Stimulated activated CD8-positive, alpha-beta memory T cell treated with anti-CD3 and anti-CD28 coated beads, Interleukin-7, amount 100 ng/mL, for 4 hours (primary cell): ENCODE measurements around the gene TRA2B.
A peak's percentile ranks its signal among the peaks of the same experiment; 100 is the strongest.

Experiments used
- DNase-seq, 2 donors: peaks; one replicate each; pipeline ENCODE4 v3.0.0-alpha.2; 2020; ENCODE audit warnings: low read depth in 2 of 2

The TRA2B gene

DNA sequence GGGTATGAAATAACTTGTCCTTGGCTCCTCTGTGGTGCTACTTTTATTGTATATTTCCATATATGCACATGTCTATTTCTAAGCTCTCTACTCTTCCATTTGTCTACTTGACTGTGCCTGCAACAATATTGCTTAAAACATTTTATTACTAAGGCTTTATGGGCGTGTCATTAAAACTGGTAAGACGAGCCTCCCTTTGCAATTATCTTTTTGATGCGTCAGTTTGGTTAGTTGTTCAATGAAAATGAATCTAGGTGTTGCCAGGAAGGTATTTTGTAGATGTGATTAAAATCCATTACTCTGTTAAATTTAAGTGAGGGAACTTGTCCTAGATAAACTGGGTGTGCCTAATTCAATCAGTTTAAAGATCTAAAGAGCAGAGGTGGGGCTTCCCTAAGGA is 12.9 kb upstream of the TRA2B start:
- no peak for DNase-seq

DNA sequence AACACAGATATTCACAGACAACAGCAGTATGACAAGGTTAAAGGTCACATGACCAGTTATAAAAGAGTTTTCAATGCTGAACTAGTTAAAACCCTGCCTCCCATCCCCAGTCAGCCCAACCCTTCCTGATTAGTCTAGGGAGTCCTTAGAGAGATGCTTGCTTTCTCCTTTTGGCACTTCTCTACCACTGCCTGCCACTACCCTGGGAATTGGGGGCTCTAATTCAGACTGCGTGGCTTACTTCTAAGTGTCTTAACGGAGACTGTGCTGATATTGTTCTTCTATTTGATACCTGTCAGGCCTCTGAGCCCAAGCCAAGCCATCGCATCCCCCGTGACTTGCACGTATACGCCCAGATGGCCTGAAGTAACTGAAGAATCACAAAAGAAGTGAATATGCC is 11.7 kb upstream of the TRA2B start:
- DNase-seq = no peak

DNA sequence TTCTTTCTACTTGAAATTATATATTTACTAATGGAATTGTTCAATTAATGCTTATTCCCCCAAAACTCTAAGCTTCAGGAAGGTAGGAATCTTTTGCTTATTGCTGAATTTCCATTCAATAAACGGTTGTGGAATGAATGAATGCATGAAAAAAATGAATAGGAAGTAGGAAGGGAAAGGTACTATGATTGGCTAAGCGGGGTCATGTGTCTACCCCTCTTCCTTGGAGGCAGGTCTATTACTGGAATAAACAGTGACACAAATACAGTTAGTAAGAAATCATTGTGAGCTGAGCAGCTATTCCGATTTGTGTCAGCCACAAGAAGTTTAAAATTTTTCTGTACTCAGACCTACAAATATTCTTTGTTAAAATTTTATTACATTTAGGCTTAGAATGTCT is 10.5 kb upstream of the TRA2B start:
- no peak for DNase-seq

DNA sequence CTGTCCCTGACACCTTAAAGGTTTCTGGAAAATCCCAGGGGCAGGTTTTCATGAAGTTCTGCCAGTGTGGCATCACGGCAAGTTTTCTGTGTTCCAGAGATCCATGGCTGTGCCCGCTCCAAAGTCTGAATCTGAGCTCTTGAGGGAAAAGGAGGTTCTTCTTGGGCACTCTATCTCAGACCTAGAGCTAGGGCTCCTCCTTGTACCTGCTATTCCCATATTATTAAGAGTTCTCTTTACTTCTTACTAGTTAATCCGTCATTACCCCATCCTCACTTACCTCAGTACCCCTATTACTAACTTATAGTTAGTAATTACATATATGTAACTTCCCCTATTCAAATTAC is 5.9 kb upstream of the TRA2B start:
- no peak for DNase-seq

DNA sequence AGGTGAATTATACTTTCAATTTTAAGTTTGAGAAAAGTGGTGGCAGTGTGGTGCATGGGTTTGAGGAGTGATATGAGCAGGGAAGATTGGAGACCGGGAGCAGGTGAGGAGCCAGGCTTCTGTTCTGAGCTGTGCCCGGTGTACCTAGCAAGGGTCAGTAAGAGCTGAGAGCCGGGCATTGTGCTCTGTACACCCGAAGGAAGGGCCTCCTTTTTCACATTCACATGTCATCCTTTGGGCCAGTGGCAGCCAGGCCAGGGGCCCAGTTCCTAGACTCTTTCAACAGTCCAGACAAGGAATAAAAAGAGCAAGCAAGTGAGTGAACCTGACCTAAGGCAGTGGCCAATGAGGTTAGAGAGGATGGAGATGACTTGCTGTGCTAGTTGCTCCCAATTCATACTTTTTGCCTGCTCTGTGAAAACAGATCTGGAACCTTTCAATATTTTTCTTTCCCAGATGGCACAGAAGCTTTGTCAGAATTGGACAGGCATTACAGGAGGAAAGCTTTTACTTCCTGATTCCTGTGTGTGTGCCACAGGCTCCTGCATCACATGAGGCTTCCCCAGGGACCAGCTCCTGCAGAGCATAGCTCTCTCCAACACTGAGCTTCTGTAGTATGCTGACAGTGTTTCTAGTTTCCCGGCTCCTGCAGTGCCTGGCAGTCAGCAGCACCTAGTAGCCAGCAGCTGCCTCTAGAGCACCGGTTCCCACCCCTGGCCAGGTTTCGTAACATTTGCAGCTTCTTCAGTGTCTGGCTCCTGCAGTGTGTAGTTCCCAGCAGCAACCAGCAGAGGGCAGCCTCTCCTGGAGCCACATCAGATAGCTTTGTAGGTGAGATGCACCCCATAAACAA is 5.3 kb upstream of the TRA2B start:
- peak; percentile 68 to 73 for DNase-seq

DNA sequence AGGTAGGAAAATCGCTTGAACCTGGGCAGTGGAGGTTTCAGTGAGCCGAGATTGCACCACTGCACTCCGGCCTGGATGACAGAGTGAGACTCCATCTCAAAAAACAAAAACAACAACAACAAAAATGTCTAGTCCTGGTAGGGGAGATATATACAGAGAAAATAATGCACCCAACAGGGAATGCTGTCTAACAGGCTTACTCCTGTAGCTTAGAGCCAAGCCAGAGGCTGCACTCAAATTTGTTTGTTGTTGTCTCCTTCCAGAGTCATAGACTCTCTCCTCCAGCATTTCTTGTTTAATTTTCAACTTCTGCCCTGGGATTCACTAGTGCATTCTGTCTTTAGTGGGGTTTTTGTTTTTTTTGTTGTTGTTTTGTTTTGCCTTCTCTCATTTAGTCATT is 4.6 kb upstream of the TRA2B start:
- no peak for DNase-seq

DNA sequence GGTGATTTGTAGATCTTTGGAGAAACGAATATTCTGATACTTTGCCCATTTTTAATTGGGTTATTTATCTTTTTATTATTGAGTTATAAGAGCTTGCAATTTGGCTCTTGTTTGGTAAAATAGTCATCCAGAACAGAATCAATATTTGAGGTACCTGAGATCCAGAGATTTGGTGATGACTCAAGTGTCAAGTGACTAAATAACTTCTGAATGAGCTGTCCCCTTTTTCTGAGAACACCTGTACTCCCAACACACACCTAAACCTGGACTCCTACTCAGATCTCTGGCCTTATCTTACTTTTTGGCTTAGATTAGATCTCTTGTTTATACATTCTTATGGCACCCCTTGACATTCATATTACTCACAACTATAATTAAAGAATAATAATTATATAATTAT is 3.1 kb upstream of the TRA2B start:
- DNase-seq = no peak

DNA sequence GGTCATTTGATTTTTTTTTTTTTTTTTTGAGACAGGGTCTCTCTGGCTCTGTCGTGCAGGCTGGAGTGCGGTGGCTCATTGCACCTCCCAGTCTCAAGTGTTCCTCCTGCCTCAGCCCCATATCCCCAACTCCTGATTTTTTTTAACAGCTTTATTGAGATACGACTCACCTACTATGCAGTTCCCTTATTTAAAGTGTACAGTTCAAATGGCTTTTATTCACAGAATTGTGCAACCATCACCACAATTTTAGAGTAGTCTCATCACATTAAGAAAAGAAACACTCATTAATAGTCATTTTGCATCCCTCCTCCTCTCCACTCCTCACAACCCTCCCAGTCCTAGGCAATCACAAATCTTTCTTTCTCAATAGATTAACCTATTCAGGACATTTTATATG is 1.9 kb upstream of the TRA2B start:
- no peak for DNase-seq

DNA sequence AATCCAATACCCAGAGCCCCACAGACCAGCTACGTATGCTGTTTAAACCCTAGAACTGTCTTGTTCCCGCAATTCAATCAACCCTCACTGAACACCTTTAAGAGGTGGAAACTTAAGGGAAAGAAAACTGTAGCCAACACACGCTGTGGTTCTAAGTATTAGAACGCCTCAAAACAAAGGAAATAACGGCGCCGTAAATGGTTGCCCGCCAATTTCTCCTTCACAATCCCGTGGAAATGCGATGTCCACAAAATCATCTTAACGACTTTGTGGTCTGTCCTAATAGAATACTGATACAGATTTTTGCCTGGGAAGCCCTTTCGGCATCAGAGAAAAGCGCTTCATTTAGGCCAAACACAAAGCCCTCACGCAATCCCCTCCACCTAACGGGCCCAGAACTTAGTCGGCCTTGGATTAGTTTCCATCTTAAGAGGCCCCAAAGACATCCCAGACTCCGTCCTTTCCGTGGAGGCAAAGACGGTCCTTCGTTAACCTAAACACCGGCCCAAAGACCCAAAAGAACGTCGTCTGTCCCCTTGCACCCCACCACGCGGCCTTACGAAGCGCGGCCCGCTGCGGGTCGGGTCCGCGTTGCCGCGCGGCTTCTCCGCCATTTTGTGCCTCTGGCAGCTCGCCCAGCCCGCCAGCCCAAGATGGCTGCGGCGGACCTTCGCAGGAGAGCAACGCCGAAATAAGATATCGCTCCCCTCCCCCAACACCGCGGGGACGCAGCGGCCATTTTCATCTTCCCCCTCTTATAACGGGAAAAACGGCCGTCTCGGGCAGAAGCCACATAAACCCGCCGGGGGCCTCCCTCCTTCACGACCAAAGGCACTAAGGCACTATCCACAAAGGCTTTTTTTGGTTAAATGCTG is 763 bp downstream of the TRA2B start:
- DNase-seq = peak; percentile 72 to 77

DNA sequence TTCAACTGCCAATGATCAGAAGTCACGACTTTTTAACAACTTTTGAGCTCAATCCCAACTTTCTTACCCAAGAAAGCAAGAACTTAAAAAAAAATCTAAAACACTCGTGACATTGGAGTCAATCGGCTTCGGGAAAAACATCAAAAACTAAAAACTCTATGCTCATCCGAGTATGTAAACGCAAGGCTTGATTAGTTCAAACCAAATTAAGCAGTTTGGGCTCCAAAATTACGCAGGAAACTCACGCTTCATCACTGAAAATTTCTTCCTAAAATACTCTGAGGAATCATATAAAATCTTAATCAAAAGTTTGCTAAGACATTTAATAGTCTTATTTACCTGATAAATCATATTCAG is 1.6 kb downstream of the TRA2B start:
- no peak for DNase-seq

DNA sequence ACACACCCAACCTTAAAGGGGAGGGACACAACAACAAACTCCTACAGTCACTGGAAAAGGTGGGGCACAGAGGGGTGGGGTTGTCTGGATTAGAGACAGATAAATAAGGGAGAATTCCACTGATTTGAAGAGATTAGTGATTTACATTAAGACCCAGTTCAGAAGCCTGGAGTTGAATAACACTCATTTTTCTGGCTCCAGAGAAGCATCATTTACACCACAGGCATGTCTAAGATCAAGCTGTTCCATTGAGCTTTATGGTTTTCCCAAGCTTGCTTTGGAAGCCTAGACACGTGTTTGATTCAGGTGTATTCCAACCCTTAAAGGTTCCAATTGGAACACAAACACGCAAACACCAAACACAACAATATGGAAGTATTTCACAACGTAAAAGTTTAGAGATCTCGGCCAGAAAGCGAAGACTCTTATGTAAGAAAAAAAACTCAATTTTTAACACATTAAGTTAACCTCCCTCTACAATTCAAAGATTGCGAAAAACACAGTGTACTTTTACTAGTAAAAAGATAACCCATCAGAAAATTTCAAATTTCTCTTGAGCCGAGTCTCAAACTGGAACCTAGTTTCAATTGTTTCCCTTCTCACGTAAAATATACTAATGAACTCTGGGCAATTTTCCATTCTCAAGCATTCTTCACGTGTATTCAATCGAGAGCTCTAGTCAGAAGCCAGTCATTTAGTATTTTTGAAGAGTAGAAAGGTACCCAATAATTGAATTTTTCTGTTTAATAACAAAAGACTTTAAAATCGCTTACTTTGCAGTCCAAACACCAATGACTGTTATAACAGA is 2.1 kb downstream of the TRA2B start:
- DNase-seq = no peak

DNA sequence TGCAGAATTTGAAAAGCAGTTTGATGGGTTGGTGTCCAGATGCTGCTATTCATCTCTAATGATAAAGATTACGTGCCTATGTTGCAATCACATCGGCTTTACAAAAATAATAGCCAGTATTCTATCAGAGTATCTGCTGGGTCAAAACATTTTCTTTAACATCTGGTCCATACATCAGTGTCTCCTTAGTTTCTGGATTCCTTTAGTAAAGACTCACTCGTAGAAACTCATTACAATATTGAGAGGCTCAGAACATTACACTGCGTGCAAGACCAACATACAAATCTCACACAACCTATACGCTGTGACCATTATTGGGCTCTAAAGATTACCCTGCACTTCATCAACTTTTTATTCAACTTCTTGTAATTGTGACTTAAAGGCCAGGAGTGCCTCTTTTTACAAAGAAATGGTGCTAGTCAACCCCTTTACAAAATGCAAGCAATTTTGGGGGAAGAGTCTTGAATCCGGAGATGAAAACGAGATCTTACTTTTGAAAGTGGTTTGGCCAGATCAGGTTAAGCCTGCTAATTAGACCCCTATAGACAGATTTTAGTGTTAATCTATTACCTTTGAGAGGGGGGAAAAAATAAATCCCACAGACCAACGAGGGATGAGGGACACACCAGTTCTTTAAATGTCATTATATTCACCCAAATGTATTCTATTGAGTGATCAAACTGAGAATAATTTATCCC is 2.9 kb downstream of the TRA2B start:
- no peak for DNase-seq

DNA sequence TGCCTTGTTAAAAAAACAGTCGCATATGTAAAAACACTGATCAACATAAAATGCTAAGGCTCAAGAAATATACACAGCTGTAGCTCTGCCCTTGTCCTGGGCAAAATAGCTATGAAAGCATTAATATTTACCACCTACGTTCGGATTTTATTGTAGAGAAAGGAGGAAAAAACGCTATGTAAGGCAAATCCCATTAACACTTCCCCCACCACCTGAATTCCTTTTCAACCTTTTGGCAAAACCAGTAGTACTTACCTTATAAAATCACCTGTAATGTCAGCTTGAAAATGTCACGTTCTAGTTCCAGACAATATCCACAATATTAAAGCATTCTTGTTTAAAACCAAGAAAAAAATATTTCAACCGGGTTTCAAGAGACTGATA is 3.6 kb downstream of the TRA2B start:
- no peak for DNase-seq

DNA sequence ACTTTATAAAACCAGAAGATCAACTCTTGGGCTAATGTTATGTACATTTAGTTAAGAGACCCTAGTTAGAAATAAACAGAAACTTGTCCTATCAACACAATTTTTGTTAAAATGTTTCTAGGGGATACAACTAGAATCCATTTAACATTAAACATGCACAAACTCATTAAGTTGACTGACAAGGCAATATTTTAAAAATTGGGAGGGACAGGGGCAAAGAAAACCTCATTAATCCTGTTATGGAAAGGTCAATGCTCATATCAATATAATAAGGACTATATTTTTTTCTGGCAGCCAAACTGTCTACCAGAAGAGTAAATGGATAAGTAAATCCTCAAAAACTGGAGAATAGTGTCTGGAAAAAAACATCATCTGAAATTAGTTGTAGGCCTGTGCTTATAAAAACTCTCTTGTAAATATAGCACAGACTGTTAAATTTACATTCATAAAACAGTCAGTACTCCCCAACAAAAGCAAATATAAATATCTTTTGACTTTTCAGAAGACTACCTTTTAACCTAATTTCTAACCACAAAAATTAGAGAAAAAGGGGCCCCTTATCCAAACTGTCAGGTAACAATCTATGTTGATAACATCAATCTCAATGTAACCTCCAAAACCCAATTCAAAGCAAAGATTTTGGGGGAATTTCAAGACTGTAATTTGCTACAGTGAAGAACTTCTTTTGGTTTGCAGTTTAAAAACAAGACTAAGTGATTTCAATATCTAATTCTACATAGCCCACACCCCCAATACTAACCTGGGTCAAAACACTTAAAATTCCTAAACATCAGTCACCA is 4.2 kb downstream of the TRA2B start:
- DNase-seq = no peak

DNA sequence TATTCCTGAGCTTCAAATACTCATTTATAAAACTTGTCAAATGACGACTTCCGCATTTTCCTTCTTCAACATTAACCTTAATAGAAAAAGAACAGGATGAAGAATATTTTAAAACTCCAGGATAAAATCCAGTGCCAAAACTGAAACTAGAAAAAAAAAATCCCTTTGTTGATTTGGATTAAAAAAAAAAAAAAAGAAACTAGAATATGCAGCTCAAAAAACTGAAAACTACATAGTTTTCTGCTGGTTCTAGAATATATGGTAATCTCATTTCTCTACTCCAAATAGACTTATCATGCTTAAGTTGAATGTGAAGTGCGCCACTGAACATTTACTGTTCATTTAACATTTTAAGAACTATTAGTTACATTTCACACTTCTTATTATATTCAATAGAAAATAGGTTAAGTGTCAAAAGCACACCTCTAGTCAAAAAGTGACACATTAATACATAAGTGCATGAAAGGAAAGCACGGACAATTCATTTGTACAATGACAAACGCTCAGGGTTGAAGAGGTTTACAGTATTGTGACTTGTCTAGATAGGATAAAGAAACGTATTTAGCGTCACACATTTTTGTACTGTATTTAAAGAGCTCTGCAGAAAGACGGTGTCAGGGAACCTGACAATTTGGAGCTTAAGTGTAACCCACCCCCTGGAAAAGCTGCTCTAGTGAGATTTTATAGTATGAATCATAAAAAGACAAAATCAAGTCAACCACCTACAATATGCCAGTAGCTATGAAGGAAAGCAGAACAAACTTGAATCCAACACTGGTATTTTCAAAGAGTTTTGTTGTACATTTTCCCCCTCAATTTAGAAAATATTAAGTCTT is 5.8 kb downstream of the TRA2B start:
- no peak for DNase-seq

DNA sequence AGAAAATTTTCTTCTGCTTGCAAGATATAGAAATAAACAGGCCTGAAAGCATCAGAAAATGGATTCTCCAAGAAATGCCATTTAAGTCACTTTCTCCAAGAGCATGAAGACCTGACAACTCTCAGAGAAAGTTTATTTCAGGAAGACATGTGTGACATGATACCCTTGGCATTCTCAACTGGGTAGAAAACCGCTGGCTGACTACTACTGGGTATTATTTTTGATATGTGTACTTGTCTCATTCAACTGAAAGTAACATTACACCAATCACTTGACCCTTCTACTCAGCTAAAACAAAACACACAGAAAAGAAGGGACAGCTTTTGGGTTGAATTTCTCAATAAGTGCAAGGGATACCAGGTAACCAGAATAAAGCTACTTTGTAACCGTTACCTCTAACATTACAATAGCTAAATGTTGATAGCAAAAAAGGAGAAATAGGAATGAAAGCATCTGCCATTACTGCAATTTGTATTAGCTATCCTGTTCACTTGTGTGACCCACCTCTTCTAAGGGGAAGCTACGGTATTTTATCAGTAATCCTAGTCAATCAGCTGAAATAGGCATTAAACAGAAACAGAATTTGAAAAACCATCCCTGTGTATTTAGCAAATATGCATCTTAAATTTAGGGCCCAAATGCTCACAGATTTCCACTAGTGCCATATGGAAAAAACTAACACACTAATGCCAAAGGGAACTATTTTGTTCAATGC is 7.3 kb downstream of the TRA2B start:
- DNase-seq = no peak

DNA sequence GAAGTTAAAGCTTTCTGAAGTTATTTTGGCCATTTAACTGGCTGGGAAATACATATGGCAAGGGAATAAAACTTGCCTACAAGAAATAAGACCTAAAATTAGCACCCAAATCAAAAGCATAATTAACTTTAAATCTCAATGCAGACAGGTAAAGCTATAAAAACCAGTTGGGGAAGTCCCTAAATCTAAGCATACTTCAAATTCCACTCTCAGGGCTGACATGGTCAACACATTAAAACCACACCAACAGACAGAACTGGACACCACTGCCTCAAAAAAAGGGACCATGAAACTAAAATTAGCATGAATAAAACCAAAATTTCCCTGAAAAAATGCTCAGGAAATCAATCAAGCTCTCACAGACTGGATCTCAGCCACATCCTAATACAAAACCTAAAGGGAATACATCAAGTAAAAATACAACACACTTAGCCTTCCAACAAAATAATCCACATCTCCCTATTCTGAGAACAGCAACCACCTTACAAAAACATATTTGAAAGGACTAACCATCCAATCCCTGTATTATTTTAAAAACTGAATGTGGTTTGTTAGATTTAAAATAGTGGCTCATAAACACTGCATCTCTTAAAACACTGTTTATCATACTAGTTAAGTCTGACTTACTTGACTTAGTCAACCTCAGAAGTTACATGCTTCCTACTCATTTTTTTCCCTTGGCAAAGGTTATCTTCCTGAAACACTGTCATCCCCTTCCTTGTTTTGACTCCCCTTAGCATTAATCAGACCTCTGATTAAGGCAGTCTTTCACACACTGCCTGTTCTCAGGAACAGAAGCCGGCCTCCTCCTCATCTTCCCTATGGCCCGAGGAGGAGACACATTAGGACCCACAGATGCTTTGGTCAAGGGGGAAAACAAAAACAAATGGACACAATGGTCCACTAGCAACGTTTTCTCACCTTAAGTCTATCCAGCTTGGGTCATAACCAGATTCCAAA is 8.3 kb downstream of the TRA2B start:
- no peak for DNase-seq

DNA sequence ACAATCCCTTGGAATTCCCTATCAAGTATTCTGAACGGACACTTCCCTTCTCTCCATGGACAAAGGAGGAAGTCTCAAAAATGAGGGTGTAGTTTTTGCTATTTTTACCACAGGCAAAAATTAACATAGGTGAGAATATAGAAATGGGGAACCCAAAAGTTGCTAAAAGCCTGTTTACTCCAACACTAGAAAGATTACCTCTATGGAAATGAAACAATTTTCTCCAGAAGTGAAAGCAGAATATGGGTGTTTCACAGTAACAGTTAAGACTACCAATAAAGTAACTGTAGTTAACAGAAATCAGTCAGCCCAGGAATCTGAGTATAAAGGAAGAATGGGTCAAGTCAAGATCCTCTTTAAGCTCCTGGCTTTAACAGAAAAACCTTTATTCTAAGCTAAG is 9.3 kb downstream of the TRA2B start:
- DNase-seq = no peak
